ENCODE measurements around the gene CGA.

The CGA gene

DNA sequence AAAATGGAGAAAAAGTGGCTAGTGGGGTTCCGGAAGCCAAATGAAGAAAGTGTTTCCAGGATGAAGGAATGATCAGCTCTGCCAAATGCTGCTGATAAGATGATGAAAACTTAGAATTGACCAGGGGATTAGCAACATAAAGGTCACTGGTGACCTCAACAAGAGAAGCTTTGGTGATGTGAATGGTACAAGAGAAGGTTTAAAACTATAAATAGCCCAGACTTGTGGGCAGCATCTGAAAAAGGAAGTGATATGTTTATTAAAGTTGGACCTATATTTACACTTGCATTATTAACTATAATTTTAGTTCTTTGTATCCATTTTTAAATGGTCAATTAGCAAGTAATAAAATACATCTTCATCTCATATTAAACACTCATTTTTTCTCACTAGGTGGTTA lies 45.1 kb downstream of the CGA start:
- H3K4me2 ChIP-seq (ENCODE audit: low read length) = no peak overlapping the region
- H3F3A ChIP-seq (ENCODE audit: insufficient read depth, low read length) = no peaks in the 10 kb centered on the region

DNA sequence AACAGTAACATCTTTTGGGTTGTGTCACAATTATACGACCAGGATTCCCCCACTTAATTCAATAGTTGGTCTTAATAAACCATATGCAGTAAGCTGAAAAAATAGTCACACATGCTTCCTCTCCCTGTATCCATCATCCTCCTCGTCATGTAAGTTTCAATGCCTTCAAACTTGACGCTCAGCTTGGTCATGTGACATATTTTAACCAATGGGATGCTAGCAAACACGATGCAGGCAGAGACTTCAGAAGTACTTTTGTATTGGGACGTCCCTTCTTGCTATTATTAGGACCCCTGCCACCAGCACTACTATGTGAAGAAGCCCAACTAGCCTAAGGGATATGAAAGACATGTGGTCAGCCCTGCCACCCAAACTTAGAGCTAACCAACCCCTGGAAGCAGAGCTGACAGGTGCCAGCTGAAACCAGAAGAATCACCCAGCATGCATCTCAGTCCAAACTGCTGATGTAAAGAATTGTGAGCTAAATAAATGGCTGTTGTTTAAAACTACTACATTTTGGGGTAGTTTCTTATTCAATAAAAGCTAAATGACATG lies 49.3 kb downstream of the CGA start:
- H3K4me1 ChIP-seq (ENCODE audit: insufficient read depth, low read length, severe bottlenecking) = no peaks in the 10 kb centered on the region
- H4K20me1 ChIP-seq (ENCODE audit: insufficient read depth, low read length) = no peaks in the 10 kb centered on the region
- no peak overlapping the region for H3K27ac ChIP-seq (ENCODE audit: low read depth, low read length, poor library complexity, severe bottlenecking)
- no peak overlapping the region for H3K4me2 ChIP-seq (ENCODE audit: low read length)
- H3K4me3 ChIP-seq (ENCODE audit: low read depth, low read length, poor library complexity, severe bottlenecking) = no peak overlapping the region
- no peaks in the 10 kb centered on the region for H3K9me2 ChIP-seq (ENCODE audit: low read depth, low read length)
- no peaks in the 10 kb centered on the region for H3F3A ChIP-seq (ENCODE audit: insufficient read depth, low read length)
- no peak for TF ChIP-seq EZH2 (IDR thresholded peaks at IDR 0.05; ENCODE audit: borderline replicate concordance, low read length)
- TF ChIP-seq, protein P1, sequence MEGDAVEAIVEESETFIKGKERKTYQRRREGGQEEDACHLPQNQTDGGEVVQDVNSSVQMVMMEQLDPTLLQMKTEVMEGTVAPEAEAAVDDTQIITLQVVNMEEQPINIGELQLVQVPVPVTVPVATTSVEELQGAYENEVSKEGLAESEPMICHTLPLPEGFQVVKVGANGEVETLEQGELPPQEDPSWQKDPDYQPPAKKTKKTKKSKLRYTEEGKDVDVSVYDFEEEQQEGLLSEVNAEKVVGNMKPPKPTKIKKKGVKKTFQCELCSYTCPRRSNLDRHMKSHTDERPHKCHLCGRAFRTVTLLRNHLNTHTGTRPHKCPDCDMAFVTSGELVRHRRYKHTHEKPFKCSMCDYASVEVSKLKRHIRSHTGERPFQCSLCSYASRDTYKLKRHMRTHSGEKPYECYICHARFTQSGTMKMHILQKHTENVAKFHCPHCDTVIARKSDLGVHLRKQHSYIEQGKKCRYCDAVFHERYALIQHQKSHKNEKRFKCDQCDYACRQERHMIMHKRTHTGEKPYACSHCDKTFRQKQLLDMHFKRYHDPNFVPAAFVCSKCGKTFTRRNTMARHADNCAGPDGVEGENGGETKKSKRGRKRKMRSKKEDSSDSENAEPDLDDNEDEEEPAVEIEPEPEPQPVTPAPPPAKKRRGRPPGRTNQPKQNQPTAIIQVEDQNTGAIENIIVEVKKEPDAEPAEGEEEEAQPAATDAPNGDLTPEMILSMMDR (IDR thresholded peaks at IDR 0.05; ENCODE audit: low read length) = no peak
- H3K79me2 ChIP-seq (ENCODE audit: insufficient read depth, low read length) = no peaks in the 10 kb centered on the region
- peaks cover 3% of the 10 kb centered on the region; the same call in 1 of the 2 replicates for H3K27me3 ChIP-seq (ENCODE audit: insufficient read depth, low read length)
- H3K9me3 ChIP-seq (ENCODE audit: low read length) = no peaks in the 10 kb centered on the region
- H3K36me3 ChIP-seq (ENCODE audit: insufficient read depth, low read length) = no peaks in the 10 kb centered on the region
- H2AFZ ChIP-seq (ENCODE audit: low read length) = no peak overlapping the region
- no peak overlapping the region for H3K9ac ChIP-seq (ENCODE audit: low read length)

More for the DNA sequence above, 45.1 kb downstream of the CGA start:
- TF ChIP-seq EZH2 (IDR thresholded peaks at IDR 0.05; ENCODE audit: borderline replicate concordance, low read length) = no peak
- TF ChIP-seq, protein P1 (IDR thresholded peaks at IDR 0.05; ENCODE audit: low read length) = no peak
- H3K27ac ChIP-seq (ENCODE audit: low read depth, low read length, poor library complexity, severe bottlenecking) = no peak overlapping the region
- H3K36me3 ChIP-seq (ENCODE audit: insufficient read depth, low read length) = no peaks in the 10 kb centered on the region
- no peak overlapping the region for H3K9ac ChIP-seq (ENCODE audit: low read length)
- peaks cover 3% of the 10 kb centered on the region; the same call in 1 of the 2 replicates for H3K27me3 ChIP-seq (ENCODE audit: insufficient read depth, low read length)
- no peak overlapping the region for H2AFZ ChIP-seq (ENCODE audit: low read length)
- H3K79me2 ChIP-seq (ENCODE audit: insufficient read depth, low read length) = no peaks in the 10 kb centered on the region
- no peak overlapping the region for H3K4me3 ChIP-seq (ENCODE audit: low read depth, low read length, poor library complexity, severe bottlenecking)
- no peaks in the 10 kb centered on the region for H3K9me2 ChIP-seq (ENCODE audit: low read depth, low read length)
- no peaks in the 10 kb centered on the region for H4K20me1 ChIP-seq (ENCODE audit: insufficient read depth, low read length)
- H3K9me3 ChIP-seq (ENCODE audit: low read length) = no peaks in the 10 kb centered on the region
- H3K4me1 ChIP-seq (ENCODE audit: insufficient read depth, low read length, severe bottlenecking) = no peaks in the 10 kb centered on the region

DNA sequence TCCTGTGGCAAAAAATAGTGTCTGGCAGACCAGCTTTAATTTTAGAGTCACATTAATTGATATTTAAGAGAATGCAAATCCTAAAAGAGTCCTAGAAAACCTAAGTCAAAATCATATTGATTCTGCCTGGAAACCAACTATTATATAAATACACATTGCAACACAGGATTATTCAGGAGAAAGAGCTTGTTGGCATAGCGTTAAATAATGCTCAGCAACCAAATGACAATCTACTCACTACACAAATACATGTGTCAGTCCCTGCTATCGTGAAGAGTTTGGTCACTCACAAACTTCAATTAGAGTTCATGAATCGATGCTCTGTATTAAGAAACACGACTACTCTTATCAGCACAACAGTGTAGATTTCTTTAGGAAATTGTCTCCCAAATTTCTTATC lies 54.2 kb downstream of the CGA start:
- Histone ChIP-seq H3K4me3 (ENCODE audit: low read depth, low read length, poor library complexity, severe bottlenecking) (no peak overlapping the region), H3K9me2 (ENCODE audit: low read depth, low read length) (no peaks in the 10 kb centered on the region), H3K36me3 (ENCODE audit: insufficient read depth, low read length) (no peaks in the 10 kb centered on the region), H4K20me1 (ENCODE audit: insufficient read depth, low read length) (no peaks in the 10 kb centered on the region), H2AFZ (ENCODE audit: low read length) (no peak overlapping the region), H3K27ac (ENCODE audit: low read depth, low read length, poor library complexity, severe bottlenecking) (no peak overlapping the region), H3K79me2 (ENCODE audit: insufficient read depth, low read length) (no peaks in the 10 kb centered on the region), H3K27me3 (ENCODE audit: insufficient read depth, low read length) (no peaks in the 10 kb centered on the region), H3K4me1 (ENCODE audit: insufficient read depth, low read length, severe bottlenecking) (no peaks in the 10 kb centered on the region), H3K9me3 (ENCODE audit: low read length) (no peaks in the 10 kb centered on the region), H3K4me2 (ENCODE audit: low read length) (no peak overlapping the region), H3K9ac (ENCODE audit: low read length) (no peak overlapping the region), H3F3A (ENCODE audit: insufficient read depth, low read length) (no peaks in the 10 kb centered on the region)
- no peak for TF ChIP-seq EZH2 (IDR thresholded peaks at IDR 0.05; ENCODE audit: borderline replicate concordance, low read length)
- TF ChIP-seq, protein P1 (IDR thresholded peaks at IDR 0.05; ENCODE audit: low read length) = no peak
